ENCODE results near the gene DEGS1. TPM values are rescaled to one million over a fixed set of nuclear protein-coding genes. Genes with fewer than 3 reads are reported as not detected.

The DEGS1 gene
- total and polyA plus RNA-seq, 7 experiments from 2014 or later = 35.4 to 86.0 (median 42.1) TPM

Other genes starting within 250 kb of the DEGS1 start
- gene FBXO28, start 69.1 kb upstream of the DEGS1 start, total RNA-seq = 10 to 100 TPM; 25.2 to 37.8 (median 26.5) TPM
- 10 to 100 TPM; 15.1 to 15.8 TPM for gene FBXO28, start 69.1 kb upstream of the DEGS1 start, polyA plus RNA-seq
- 10 to 100 TPM; 23.9 to 48.6 (median 44.7) TPM for gene NVL, start 146.9 kb downstream of the DEGS1 start, total RNA-seq
- gene NVL, start 146.9 kb downstream of the DEGS1 start, polyA plus RNA-seq = 10 to 100 TPM; 16.1 to 17.7 TPM
- gene CNIH4, start 173.6 kb downstream of the DEGS1 start, total RNA-seq = 10 to 100 TPM; 28.1 to 42.0 (median 39.8) TPM
- 10 to 100 TPM; 29.6 to 44.8 TPM for gene CNIH4, start 173.6 kb downstream of the DEGS1 start, polyA plus RNA-seq